Measurements from ENCODE around the gene EP300.

EP300 gene

GRCh38 chr22:41204992-41205900, 112.9 kb downstream of the EP300 start, which contains the start of gene L3MBTL2 (continued):
- TF ChIP-seq, protein P1, sequence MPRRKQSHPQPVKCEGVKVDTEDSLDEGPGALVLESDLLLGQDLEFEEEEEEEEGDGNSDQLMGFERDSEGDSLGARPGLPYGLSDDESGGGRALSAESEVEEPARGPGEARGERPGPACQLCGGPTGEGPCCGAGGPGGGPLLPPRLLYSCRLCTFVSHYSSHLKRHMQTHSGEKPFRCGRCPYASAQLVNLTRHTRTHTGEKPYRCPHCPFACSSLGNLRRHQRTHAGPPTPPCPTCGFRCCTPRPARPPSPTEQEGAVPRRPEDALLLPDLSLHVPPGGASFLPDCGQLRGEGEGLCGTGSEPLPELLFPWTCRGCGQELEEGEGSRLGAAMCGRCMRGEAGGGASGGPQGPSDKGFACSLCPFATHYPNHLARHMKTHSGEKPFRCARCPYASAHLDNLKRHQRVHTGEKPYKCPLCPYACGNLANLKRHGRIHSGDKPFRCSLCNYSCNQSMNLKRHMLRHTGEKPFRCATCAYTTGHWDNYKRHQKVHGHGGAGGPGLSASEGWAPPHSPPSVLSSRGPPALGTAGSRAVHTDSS (tag by site-specific recombination; IDR thresholded peaks at IDR 0.05) = no peak
- TF ChIP-seq ZBTB7A (tag by site-specific recombination; IDR thresholded peaks at IDR 0.05; ENCODE audit: low read depth) (no peak), ZFP41 (tag by site-specific recombination; IDR thresholded peaks at IDR 0.05; ENCODE audit: borderline replicate concordance) (no peak), ZNF670 (tag by site-specific recombination; IDR thresholded peaks at IDR 0.05; ENCODE audit: low read depth) (no peak), YY2 (tag by site-specific recombination; IDR thresholded peaks at IDR 0.05) (peak; percentile 95), ZNF274 (IDR thresholded peaks at IDR 0.05; ENCODE audit: low read length) (no peak), ZNF274 (tag by site-specific recombination; IDR thresholded peaks at IDR 0.05; ENCODE audit: borderline replicate concordance) (no peak), SP7 (tag by site-specific recombination; IDR thresholded peaks at IDR 0.05) (peak; percentile 73), ZNF24 (tag by site-specific recombination; IDR thresholded peaks at IDR 0.05) (peak; percentile 23; the same call in 1 of the 2 replicates), ZIC2 (tag by site-specific recombination; IDR thresholded peaks at IDR 0.05) (peak; percentile 66), MYNN (tag by site-specific recombination; IDR thresholded peaks at IDR 0.05; ENCODE audit: borderline replicate concordance) (no peak), ZNF121 (tag by site-specific recombination; IDR thresholded peaks at IDR 0.05) (no peak; the same call in 1 of the 2 replicates), KLF7 (tag by site-specific recombination; IDR thresholded peaks at IDR 0.05; ENCODE audit: borderline replicate concordance) (no peak), ZNF548 (tag by site-specific recombination; IDR thresholded peaks at IDR 0.05) (no peak), ZNF623 (tag by site-specific recombination; IDR thresholded peaks at IDR 0.05) (no peak), ZNF473 (tag by site-specific recombination; IDR thresholded peaks at IDR 0.05) (no peak), PATZ1 (tag by site-specific recombination; IDR thresholded peaks at IDR 0.05) (peak; percentile 36; the same call in 1 of the 2 replicates), ZNF239 (tag by site-specific recombination; IDR thresholded peaks at IDR 0.05) (no peak), ZNF2 (tag by site-specific recombination; IDR thresholded peaks at IDR 0.05) (peak; percentile 68; the same call in 1 of the 2 replicates), ZNF654 (tag by site-specific recombination; IDR thresholded peaks at IDR 0.05; ENCODE audit: low read depth) (no peak), ZNF10 (tag by site-specific recombination; IDR thresholded peaks at IDR 0.05) (no peak), REPIN1 (tag by site-specific recombination; IDR thresholded peaks at IDR 0.05; ENCODE audit: low read depth) (no peak), ZNF544 (tag by site-specific recombination; IDR thresholded peaks at IDR 0.05) (no peak)
- TF ChIP-seq, protein P2, sequence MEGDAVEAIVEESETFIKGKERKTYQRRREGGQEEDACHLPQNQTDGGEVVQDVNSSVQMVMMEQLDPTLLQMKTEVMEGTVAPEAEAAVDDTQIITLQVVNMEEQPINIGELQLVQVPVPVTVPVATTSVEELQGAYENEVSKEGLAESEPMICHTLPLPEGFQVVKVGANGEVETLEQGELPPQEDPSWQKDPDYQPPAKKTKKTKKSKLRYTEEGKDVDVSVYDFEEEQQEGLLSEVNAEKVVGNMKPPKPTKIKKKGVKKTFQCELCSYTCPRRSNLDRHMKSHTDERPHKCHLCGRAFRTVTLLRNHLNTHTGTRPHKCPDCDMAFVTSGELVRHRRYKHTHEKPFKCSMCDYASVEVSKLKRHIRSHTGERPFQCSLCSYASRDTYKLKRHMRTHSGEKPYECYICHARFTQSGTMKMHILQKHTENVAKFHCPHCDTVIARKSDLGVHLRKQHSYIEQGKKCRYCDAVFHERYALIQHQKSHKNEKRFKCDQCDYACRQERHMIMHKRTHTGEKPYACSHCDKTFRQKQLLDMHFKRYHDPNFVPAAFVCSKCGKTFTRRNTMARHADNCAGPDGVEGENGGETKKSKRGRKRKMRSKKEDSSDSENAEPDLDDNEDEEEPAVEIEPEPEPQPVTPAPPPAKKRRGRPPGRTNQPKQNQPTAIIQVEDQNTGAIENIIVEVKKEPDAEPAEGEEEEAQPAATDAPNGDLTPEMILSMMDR (tag by site-specific recombination; IDR thresholded peaks at IDR 0.05) = no peak
- TF ChIP-seq, protein P3, sequence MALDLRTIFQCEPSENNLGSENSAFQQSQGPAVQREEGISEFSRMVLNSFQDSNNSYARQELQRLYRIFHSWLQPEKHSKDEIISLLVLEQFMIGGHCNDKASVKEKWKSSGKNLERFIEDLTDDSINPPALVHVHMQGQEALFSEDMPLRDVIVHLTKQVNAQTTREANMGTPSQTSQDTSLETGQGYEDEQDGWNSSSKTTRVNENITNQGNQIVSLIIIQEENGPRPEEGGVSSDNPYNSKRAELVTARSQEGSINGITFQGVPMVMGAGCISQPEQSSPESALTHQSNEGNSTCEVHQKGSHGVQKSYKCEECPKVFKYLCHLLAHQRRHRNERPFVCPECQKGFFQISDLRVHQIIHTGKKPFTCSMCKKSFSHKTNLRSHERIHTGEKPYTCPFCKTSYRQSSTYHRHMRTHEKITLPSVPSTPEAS (tag by site-specific recombination; IDR thresholded peaks at IDR 0.05) = 0 out of 2 replicates have a peak, but pooled peaks have one; percentile 68
- TF ChIP-seq, protein P4, sequence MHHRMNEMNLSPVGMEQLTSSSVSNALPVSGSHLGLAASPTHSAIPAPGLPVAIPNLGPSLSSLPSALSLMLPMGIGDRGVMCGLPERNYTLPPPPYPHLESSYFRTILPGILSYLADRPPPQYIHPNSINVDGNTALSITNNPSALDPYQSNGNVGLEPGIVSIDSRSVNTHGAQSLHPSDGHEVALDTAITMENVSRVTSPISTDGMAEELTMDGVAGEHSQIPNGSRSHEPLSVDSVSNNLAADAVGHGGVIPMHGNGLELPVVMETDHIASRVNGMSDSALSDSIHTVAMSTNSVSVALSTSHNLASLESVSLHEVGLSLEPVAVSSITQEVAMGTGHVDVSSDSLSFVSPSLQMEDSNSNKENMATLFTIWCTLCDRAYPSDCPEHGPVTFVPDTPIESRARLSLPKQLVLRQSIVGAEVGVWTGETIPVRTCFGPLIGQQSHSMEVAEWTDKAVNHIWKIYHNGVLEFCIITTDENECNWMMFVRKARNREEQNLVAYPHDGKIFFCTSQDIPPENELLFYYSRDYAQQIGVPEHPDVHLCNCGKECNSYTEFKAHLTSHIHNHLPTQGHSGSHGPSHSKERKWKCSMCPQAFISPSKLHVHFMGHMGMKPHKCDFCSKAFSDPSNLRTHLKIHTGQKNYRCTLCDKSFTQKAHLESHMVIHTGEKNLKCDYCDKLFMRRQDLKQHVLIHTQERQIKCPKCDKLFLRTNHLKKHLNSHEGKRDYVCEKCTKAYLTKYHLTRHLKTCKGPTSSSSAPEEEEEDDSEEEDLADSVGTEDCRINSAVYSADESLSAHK (tag by site-specific recombination; IDR thresholded peaks at IDR 0.05) = no peak
- TF ChIP-seq, protein P5, sequence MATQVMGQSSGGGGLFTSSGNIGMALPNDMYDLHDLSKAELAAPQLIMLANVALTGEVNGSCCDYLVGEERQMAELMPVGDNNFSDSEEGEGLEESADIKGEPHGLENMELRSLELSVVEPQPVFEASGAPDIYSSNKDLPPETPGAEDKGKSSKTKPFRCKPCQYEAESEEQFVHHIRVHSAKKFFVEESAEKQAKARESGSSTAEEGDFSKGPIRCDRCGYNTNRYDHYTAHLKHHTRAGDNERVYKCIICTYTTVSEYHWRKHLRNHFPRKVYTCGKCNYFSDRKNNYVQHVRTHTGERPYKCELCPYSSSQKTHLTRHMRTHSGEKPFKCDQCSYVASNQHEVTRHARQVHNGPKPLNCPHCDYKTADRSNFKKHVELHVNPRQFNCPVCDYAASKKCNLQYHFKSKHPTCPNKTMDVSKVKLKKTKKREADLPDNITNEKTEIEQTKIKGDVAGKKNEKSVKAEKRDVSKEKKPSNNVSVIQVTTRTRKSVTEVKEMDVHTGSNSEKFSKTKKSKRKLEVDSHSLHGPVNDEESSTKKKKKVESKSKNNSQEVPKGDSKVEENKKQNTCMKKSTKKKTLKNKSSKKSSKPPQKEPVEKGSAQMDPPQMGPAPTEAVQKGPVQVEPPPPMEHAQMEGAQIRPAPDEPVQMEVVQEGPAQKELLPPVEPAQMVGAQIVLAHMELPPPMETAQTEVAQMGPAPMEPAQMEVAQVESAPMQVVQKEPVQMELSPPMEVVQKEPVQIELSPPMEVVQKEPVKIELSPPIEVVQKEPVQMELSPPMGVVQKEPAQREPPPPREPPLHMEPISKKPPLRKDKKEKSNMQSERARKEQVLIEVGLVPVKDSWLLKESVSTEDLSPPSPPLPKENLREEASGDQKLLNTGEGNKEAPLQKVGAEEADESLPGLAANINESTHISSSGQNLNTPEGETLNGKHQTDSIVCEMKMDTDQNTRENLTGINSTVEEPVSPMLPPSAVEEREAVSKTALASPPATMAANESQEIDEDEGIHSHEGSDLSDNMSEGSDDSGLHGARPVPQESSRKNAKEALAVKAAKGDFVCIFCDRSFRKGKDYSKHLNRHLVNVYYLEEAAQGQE (tag by site-specific recombination; IDR thresholded peaks at IDR 0.05) = no peak

Measured in HEK293 (cell line).